ENCODE results near the gene KHK.

- TF ChIP-seq EZH2phosphoT487 (IDR thresholded peaks at IDR 0.05): no peak
- no peak for TF ChIP-seq CTCF (IDR thresholded peaks at IDR 0.05)
- TF ChIP-seq EZH2 (IDR thresholded peaks at IDR 0.05): no peak
Measured at GRCh38 chr2:27088634-27089033, 2.1 kb downstream of the KHK start.
